HuH-7 (cell line): Measurements from ENCODE around the gene LIPC.

ENCODE experiments used
- DNase-seq: peaks from one replicate; pipeline ENCODE4 v3.0.0; 2011; ENCODE audit warnings: low spot score

The LIPC gene

DNA sequence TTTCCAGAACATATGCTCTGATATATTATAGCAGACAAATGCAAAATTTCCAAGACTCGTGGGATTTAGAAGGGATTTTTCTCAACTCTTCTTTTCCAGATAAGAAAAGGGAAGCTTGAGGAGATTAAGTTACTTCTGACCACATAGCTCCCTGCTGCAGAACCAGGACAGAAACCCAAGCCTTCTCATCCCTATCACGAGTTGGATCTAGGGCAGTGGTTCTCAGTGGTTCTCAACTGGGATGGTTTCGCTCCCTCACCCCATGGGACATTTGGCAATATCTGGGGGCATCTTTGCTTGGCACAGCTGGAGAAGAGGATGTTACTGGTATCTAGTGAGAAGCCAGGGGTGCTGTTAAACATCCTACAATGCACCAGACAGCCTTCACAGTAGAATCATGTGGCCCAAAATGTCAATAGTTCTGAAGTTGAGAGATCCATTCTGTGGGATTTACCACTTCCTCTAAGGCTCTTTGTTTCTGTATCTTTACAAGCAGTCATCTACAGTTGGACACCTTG is 64.2 kb downstream of the LIPC start:
- DNase-seq = no peak

DNA sequence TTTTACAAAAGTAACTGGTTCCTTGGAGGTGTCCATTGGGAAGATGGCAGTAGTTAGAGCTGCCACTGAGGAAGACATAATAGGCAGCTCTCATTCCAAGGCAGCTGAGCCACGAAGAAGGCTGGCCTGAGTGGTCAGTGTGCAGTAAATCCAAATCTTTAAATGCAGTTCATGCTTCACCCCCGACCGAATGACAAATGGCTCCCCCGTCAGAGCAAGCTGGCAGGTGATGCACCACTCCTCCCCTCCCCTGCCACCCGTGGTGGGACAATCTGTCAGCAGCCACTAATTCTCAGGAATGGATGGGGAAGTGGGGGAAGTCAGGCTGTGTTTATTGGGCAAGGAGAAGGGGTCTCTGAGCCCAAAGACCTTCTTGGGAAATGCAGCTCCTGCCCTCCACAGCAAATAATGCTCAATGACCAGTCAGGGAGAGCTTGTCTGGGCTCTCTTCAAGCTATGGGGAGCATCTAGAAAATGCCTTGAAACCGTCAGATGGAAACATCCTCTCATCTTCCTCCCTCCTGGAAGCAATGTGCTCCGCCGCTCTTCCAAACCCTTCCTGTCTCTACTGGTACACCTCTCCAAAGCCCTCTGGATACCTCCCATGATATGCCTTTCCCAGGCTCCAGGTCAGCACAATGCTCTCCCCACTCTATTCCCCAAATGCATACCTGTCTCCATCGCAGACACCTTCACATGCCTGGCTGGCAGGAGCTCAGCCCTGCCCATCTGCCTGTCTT is 65.4 kb downstream of the LIPC start:
- no peak for DNase-seq

DNA sequence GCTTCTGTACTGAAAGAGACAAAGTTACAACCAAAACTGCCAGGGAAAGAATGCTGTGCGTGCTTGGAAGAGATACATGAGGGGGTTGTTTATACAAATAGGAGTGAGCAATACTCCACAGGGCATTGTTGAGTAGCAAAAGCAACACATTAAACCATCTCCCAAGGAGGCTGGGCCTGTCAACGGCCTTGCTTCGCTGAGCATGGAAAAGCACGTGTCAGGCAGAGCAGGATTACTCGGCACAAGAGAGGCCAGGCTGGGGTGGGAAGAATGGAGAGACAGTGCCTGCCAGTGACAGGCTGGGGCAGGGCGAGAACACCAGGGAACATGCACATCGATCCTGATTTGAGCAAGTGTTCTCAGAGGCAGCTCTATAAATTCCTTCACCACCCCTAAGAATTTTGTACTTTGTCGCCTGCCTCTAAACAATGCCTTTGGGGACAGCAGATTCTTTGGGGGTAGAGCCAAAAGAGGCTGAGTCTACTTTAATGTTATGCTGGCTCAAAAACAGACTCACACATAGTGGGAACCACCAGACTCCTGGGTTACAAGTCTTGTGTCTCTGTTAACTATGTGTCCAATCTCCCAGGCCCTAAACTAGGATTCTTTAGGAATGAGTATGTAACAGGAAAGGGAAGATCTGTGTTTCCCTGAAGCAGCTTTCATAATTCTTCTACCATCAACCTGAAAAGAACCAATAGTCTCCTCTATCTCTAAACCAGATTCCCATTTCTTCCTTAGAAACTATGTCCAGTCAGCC is 67.2 kb downstream of the LIPC start:
- DNase-seq = no peak

DNA sequence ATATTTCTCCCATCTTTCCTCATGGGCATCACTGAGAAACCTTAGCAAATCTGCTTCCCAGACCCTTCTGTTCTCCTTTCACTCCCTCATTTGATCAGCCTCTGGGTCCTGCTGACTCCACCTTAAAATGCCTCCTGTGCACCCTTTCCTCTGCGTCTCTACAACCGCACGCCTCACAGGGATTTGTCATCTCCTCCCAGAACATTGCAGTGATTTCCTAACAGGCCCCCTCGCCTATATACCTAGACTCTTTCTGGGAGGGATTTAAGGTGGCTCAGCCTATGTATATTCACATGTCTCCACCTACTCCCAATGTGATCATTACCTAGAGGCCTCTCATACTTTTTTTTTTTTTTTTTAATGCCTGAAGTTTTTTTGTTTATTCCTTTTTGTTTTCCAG is 69.2 kb downstream of the LIPC start:
- DNase-seq = no peak

DNA sequence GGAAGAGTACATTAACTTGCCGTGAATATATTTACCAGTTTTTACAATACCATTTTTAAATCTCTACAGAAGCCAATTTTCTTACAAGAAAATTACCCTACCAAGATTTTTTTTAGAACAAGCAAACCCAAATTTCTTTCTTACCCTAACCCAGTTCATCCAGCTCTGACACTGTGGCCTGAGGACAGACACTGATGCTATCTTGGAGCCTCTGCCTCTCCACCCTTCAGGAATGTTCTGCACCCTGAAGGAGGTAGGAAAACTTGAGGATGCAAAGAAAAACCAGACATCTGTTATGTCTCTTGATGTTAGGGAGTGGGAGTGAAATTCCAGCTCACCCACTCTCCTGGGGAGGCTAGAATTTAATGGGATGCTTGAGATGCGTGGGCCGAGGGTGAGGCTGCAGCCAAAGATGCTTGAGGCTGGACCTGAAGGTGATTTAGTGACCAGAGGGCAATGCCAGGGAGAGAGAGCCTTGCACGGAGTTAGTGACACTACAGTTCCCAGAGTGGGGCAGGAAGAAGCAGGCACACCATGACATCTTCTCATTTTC is 69.9 kb downstream of the LIPC start:
- no peak for DNase-seq

DNA sequence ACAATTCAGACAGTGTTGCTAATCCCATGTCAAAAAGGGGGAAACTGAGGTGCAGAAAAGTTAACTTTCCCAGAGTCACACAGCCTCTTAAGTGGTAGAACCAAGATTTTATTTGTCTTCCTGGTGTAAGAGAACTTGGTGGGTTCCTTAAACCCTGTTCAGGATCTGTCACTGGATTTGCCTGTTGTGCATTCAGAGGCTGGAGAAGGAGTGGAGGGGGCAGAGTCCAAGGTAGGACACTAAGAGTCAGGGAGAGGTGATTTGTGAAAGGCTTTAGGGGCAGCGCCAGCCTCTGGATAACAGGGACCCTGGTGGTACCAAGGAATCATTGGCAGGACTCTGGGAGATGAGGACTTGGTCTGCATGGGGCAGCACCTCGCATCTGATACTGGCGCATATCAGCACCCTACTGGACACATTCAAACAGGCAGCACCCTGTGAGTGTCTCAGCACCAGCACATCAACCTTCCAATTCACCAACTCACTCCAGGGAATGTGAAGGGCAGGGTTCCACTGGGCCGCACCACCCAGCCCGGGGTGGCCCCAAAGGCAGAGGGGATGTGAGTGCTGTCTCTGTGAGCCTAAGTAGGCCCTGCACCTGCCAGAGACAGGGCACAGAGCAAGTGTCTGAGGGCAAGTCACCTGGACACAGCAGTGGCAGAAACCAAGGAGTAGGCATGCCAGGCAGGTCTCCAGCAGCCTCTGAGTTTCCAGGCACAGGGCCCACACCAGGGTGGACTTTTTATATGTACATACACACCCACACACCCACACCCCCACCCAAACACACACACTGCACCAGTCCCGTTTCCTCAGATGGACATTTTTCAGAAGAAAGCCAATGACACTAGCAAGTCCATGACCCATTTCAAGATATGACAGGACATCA is 71.6 kb downstream of the LIPC start:
- no peak for DNase-seq

DNA sequence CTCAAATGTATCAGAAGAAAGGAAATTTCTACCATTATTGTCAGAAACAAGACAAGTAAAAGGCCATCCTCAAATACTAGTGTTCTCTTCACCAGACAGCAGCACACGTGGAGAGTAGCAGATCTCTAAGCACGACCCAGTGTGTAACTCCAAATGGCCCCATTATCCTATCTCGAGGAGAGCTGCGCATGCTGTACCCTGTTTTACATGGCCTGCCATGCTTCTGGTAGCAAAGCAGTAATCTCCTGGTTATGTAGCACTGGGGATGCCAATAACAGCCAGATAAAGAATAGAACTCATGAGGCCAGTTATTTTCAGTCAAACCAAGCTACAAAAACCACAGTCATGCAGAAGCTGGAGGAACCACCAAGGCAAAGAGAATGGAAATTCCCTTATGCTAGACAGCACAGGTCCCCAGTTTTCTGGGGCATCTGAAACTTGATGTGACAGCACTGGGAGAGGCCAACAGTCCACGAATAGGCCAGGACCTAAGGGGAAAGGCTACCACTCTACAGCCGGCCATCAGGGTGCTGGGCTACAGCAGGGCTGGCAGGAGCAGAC is 73.0 kb downstream of the LIPC start:
- no peak for DNase-seq

DNA sequence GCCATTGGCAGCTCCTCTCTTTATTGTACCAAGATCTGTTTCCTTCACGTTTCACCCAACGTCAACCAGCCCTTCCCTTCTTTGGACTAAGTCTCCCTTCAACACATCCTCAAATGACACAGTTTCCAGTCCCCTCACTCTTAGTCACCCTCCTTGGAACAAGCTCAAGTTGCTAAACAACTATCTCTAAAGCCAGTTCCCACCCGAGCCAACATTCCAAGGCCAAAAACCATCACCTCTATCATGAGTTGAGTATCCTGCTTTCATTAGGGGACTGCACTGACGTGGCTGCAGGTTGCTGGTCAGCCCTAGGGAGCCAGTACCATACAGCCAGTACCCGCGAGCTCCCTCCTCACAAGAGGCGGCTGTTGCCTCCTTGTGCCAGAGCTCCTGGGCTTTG is 73.8 kb downstream of the LIPC start:
- no peak for DNase-seq

DNA sequence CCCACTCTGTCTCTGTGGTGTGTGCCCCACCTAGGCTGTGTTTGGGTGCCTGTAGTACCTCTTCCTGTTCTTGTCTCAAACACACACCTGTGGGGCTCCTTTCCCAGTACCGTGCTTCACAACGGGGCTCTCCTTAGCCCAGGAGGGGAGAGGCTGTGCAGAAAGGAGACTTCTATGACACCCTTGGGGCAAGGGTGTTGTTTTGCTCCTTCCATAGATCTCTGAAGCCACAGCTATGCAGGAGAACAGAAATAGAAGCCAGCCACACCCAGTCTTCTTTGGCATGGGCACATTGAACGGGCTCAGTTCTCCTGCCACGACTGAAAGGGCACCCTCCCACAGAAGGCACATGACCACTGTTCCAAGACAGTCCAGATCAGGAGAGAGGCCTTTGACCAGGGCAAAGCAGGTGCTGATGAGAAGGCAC is 74.3 kb downstream of the LIPC start:
- no peak for DNase-seq

DNA sequence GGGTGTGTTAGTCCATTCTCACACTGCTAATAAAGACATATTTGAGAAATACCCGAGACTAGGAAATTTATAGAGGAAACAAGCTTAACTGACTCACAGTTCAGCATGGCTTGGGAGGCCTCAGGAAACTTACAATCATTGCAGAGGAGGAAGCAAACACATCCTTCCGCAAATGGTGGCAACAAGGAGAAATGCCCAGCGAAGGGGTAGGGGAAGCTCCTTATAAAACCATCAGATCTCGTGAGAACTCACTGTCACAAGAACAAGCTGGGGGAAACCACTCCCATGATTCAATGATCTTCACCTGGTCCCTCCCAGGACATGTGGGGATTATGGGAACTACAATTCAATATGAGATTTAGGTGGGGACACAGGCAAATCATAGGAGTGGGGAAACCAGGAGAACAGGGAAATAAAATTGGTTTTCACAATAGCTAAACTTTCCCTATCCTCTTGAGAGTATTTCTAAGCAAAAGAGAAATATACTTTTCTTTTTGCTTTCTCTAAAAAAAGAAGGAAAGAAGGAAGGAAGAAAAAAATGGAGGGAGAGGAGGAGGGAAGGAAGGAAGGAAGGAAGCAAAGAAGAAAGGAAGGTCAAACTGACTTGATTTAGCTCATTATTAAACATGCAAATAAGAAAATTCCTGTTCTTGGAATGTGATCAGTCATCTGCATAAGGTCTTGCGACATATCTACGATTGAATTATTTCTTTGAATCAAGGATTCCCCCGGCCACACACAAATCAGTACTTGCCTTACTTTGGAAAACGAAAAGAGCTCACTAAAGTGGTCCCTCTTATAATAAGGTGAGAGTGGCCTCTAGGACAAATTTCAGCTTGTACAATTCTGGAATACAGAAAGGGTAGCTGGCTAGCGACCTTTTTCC is 75.2 kb downstream of the LIPC start:
- no peak for DNase-seq

DNA sequence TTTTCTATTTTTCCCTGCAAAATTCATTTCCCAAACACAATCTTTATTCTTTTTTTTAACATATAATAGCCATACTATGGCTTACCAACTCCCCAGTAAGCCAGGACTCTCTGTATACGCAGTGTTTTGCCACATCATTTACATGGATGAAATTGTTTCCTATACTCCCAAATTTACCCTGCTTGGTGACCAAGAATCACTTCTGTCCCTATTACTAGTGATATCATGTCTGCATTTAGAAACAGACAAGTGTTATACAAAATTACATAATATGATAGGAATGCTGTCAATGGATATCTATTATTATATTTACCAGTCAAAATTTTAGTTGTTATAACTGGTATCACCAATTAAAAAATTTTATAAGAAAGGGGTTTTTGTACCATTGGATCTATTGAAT is 77.8 kb downstream of the LIPC start:
- no peak for DNase-seq

DNA sequence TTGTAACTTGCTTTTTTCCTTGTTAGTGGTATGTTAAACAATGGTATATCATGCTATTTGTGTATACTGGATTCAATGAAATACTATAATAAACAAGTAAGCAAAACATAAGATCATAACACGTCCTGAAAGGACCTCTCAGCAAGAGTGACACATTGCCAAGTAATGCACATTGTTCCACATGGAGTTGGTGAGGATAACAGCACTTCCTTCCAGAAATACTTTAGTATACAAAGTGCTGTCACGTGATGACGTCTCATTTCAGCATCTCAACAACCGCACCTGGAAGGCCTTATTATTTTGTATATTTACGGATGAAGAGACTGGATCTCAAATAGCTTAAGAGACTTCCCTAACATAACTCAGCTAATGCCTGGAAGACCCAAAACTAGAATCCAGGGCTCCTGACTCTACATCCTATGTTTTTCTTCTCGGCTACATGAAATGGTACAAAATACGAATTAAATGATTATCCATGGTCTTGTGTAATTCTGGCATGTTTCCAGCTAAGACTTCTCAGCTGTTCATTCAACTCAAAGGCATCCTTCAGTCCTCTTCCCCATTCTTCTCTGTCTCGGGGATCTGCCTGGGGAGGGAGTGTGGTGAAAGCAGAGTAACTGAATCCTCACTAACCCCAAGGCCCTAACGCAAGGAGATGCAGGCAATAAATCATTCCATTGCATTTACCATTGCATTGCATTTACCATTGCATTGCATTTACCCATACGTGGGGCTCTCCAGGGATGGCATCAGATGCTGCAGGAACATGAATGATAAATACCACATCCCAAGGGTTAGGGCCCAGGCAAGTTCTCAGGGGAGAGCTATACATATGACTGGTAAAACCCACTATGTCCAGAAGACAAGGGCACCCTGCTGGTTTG is 79.2 kb downstream of the LIPC start:
- DNase-seq = no peak

DNA sequence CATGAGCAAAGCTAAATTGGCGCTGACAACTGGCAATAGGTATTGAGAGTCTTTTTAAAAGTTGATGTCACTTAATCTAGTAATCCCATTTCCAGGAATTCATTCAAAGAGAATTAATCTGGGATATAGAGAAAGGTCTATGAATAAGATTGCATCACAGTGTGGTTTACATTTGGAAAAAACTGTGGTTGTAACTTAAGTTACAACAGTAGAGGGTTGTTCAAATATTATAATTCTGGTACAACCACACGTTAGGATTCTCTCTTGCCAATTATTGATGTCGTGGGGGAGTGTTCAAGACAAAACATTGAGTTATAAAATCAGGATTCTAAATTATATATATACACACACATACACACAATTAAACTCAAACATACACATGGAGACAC is 79.8 kb downstream of the LIPC start:
- DNase-seq = no peak

DNA sequence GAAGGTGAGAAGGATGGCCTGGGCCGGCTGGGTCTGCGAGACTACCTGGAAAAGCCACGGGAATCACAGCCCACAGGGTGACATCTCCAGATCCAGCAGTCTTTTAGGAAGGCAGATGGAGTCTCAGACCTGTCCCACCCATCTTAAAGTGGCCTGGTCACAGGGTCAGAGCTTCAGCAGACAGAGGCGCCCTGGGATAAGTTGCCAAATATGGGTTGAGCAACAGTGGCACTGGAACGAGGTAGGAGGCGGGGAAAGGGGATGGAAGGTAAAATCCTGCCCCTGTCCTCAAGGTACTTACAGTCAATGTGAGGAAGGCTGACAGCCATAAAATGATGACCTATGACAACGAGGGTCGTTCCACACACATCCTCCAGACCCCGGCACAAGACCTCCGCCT is 80.7 kb downstream of the LIPC start:
- no peak for DNase-seq

DNA sequence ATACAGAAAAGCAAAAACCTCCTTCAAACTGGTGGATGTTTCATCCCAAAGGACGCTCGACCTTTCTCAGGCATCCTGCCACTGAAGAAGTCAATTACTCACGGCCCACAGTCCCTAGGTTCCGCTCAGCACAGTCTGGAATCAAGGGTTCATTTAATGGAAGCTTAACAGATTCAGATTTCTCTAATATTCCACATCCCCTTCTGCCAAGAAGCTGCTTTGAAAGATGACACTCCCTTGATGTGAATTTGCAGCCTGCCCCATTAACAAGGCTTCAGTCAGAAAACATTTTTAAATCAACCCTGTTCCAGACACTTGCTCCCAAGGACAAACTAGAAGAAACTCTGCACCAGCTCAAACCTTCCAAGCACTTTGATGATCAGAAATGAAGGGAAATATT is 81.2 kb downstream of the LIPC start:
- DNase-seq = no peak

DNA sequence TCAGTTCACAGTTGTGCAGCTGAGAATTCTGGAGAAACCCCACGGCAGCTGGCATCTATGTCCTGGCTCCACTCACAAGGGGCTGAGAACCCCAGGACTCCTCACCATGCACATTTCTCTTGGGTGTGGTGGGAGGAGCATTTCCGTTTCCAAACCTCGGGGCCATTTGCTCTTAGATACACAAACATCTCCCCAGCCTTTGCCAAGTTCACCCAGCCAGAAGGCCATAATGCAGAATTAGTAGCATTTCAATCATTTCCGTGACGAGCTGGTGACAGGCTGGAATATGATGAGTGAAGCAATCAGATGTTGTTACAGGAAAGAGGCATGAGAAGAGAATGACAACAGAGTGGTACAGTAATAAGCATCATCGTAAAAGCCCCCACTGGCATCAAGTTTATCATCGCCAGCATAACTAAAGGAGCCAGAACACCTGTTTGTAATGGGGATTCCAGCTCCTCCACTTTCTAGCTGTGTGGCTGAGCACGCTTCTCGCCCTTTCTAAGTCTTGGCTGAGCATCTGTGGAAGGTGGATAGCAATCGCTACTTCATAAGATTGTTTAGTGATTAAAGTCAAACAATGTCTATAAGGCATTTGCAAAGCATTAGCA is 82.0 kb downstream of the LIPC start:
- DNase-seq = no peak

DNA sequence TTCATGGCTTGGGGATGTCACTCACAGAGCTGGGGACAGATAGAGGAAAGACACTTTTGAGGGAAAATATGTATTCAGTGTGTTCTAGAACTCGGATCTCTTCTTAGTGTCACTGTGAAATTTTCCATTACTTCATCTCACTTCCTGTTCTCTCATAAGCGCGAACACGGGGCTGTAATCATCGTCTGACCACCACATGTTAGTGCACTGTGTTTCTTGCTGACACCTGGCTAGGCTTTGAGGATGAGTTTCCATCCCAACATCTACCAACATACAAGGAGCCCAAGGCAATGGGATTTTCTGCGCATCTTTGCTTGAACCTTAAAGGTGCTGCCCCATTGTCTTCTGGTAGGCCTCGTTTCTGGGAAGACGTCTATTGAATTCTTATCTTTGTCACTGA is 84.0 kb downstream of the LIPC start:
- no peak for DNase-seq

DNA sequence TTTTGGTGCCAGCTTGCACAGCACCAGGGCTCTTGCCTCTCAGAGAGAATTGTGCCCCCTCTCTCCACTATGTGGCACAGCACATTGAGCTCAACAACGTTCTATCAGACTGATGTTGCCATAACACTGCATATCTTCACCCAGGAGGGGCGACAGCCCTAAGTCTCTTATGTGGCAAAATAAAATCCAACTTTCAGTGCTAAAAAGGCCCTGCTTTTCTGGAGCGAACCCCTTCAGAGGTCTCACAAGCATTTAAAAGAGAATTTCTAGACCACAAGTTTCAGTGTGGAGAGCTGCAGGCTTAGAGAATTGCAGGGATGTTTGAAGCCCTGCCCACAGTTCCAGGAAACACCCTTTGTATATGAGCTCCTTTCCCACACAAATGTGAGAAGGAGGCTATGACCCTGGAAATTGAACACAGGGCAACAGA is 85.5 kb downstream of the LIPC start:
- DNase-seq = no peak
